NT2/D1 (cell line): ENCODE results near the gene BCAS3.

Source experiments
- DNase-seq: peaks from one replicate; pipeline ENCODE4 v3.0.0-alpha.2; 2011; ENCODE audit warnings: low read depth, low spot score
- H3K27me3 ChIP-seq: 2 replicates; pipeline ENCODE4 v1.6.0; 2011; ENCODE audit warnings: mild to moderate bottlenecking; ENCODE audit not compliant: insufficient read length, insufficient read depth
- H3K36me3 ChIP-seq: 2 replicates; pipeline ENCODE4 v1.6.1; 2011; ENCODE audit warnings: mild to moderate bottlenecking, low read length, mixed read lengths; ENCODE audit not compliant: insufficient read depth, insufficient read length
- H3K4me1 ChIP-seq: 2 replicates; pipeline ENCODE4 v1.5.1; 2011; ENCODE audit not compliant: insufficient read depth, insufficient read length
- H3K4me3 ChIP-seq: 2 replicates; pipeline ENCODE4 v1.5.1; 2011; ENCODE audit warnings: low read depth; ENCODE audit not compliant: insufficient read length
- H3K9ac ChIP-seq: 2 replicates; pipeline ENCODE4 v1.6.0; 2011; ENCODE audit warnings: low read depth; ENCODE audit not compliant: insufficient read length
- H3K9me3 ChIP-seq: 2 replicates; pipeline ENCODE4 v1.5.1; 2011; ENCODE audit warnings: mild to moderate bottlenecking, low read length; ENCODE audit not compliant: insufficient read depth
- SUZ12 ChIP-seq: IDR thresholded peaks from 2 replicates; pipeline ENCODE4 v1.6.1; 2011; ENCODE audit not compliant: insufficient read length, insufficient read depth; ENCODE audit errors: extremely low read depth
- YY1 ChIP-seq: IDR thresholded peaks from 2 replicates; pipeline ENCODE4 v1.6.1; 2011; ENCODE audit not compliant: insufficient read length, insufficient read depth
- ZNF274 ChIP-seq: IDR thresholded peaks from 2 replicates; pipeline ENCODE4 v1.6.1; 2011; ENCODE audit warnings: mild to moderate bottlenecking, low read depth, low read length

BCAS3 gene

GRCh38 chr17:61418449-61418848, 740.8 kb downstream of the BCAS3 start:
- TF ChIP-seq SUZ12 (no peak), ZNF274 (no peak), YY1 (no peak)

DNA sequence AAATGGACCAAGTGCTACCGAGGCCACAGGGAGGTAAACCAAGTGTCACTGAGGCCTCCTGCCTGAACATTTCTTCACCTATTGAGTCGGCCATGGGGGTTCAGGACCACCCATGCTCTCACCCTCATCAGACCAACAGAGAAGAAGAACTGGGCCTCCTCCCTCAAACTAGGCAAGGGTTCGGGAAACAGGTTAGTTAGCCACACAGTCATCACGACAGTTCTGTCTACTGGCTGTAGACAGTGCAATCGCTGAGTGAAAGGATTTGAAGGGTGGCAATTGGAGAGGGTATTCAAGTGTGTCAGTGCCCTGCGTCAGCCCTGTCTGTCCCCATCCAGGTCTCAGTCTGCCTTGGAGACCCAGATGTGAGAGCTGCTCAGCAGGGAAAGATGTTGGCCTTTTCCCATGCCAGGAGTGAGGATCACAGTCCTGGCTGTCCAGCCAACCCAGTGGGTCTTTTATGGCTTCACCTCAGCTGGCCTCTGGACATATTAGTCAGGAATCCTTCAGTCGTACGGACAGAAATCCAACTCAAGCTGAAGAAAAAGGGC, 741.9 kb downstream of the BCAS3 start:
- Histone ChIP-seq H3K4me1 (peaks cover 7% of the 10 kb centered on the region), H3K9ac (no peak overlapping the region), H3K4me3 (no peak overlapping the region), H3K36me3 (no peaks in the 10 kb centered on the region), H3K27me3 (peaks cover 3% of the 10 kb centered on the region), H3K9me3 (peaks cover 4% of the 10 kb centered on the region; the same call in 1 of the 2 replicates)
- no peak for TF ChIP-seq ZNF274
- no peak for DNase-seq

More at GRCh38 chr17:61418449-61418848, 740.8 kb downstream of the BCAS3 start:
- Histone ChIP-seq H3K4me1 (peaks cover 7% of the 10 kb centered on the region), H3K9me3 (peaks cover 14% of the 10 kb centered on the region; the same call in 1 of the 2 replicates), H3K27me3 (peaks cover 7% of the 10 kb centered on the region), H3K36me3 (no peaks in the 10 kb centered on the region), H3K9ac (no peak overlapping the region), H3K4me3 (no peak overlapping the region)
- DNase-seq, result no peak

DNA sequence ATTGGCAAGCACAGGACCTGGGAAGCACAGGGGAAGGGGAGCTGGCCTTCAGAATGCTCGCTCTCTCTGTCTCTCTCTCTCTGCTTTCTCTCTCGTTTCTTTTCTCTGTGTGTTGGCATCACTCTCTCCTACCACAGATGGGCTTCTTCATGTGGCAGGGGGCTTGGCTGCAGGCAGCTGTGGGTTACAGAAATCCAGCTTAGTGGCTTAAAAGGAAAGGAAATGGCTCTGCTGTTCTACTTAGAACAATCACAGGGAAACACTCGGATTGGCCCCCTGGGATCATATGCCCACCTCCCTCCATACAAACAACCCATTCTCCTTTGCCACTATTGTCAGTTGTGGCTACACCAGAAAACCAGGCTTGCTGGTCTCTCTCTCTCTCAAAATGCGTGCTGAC, 742.4 kb downstream of the BCAS3 start:
- Histone ChIP-seq H3K9me3 (no peaks in the 10 kb centered on the region; the same call in 1 of the 2 replicates), H3K4me3 (no peak overlapping the region), H3K27me3 (peaks cover 3% of the 10 kb centered on the region), H3K36me3 (no peaks in the 10 kb centered on the region), H3K9ac (no peak overlapping the region), H3K4me1 (peaks cover 7% of the 10 kb centered on the region)
- TF ChIP-seq ZNF274 (no peak), SUZ12 (no peak), YY1 (no peak)
- no peak for DNase-seq

DNA sequence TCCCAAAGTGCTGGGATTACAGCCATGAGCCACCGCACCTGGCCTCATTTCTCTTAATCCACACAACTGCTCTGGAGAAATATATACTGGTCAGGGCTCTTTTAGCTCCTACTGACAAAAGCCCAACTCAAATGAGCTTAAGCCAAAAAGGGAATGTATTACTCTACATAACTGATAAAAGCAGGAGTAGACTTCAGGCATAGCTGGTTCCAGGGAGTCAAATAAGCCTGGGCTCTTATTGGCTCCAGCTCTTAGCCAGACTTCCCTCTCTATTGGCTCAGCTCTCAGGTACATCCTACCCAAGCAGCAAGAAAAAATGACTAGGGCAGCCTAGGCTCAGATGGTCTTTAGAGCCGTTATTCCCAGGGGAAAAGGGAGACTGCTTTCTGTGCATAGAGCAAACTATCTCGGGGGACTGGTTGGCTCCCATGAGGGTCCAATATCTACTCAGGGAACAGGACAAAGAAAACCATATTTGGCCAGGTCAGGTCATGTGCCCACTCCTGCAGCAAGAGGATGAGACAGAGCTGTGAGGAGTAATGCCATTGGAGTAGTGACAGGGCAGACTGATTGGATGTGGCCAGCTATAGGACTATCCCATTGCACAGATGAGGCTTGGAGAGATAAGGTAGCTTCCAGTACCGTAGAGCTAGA, 743.2 kb downstream of the BCAS3 start:
- no peak for TF ChIP-seq YY1
- TF ChIP-seq SUZ12, result no peak
- TF ChIP-seq ZNF274, result no peak
- Histone ChIP-seq H3K9ac (no peak overlapping the region), H3K9me3 (no peaks in the 10 kb centered on the region; the same call in 1 of the 2 replicates), H3K4me1 (peaks cover 9% of the 10 kb centered on the region), H3K4me3 (no peak overlapping the region), H3K27me3 (peaks cover 3% of the 10 kb centered on the region), H3K36me3 (no peaks in the 10 kb centered on the region)
- DNase-seq, result no peak

GRCh38 chr17:61421460-61421859, 743.8 kb downstream of the BCAS3 start:
- TF ChIP-seq ZNF274 (no peak), SUZ12 (no peak), YY1 (no peak)

DNA sequence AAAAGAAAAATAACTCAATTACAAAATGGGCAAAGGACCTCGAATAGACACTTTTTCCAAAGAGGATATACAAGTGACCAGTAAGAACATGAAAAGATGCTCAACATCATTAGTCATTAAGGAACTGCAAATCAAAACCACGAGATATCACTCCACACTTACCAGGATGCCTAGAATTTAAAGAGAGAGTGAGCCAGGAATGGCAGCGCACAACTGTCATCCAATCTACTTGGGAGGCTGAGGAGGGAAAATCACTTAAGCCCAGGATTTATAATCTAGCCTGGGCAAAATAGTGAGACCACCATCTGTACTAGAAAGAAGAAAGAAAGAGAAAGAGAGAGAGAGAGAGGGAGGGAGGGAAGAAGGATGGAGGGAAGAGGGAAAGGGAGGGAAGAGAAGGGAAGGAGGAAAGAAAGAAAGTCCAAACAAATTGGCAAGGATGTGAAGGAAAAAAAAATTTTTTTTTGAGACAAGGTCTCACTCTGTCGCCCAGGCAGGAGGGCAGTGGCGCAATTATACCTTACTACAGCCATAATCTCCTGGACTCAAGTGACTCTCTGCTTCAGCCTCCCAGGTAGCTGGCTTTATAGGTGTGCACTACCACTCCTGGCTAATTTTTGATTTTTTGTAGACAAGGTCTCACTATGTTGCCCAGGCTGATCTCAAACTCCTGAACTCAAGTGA, 744.6 kb downstream of the BCAS3 start:
- Histone ChIP-seq H3K27me3 (peaks cover 3% of the 10 kb centered on the region), H3K4me1 (peaks cover 5% of the 10 kb centered on the region), H3K9me3 (no peaks in the 10 kb centered on the region), H3K36me3 (no peaks in the 10 kb centered on the region), H3K4me3 (no peak overlapping the region), H3K9ac (no peak overlapping the region)
- TF ChIP-seq SUZ12 (no peak), ZNF274 (no peak), YY1 (no peak)
- DNase-seq, result no peak

More at GRCh38 chr17:61421460-61421859, 743.8 kb downstream of the BCAS3 start:
- no peak overlapping the region for H3K4me3 ChIP-seq
- H3K36me3 ChIP-seq, result no peaks in the 10 kb centered on the region
- peaks cover 7% of the 10 kb centered on the region for H3K4me1 ChIP-seq
- no peak for DNase-seq
- H3K9me3 ChIP-seq, result no peaks in the 10 kb centered on the region
- H3K9ac ChIP-seq, result no peak overlapping the region
- H3K27me3 ChIP-seq, result peaks cover 3% of the 10 kb centered on the region

DNA sequence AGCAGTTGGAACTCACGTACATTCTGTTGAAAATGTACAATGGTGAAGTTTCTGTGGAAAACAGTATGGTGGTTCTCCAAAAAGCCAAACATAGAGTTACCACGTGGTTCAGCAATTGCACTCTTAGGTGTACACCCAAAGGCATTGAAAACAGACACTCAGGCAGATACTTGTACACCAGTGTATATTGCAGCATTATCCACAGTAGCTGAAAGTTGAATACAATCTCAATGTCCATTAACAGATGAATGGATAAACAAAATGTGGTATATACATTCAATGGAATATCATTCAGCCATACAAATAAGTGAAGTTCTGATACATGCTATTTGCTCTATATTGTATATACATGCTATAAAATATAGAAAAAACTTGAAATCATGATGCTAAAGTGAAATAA, 745.2 kb downstream of the BCAS3 start:
- no peaks in the 10 kb centered on the region for H3K36me3 ChIP-seq
- no peak overlapping the region for H3K9ac ChIP-seq
- H3K27me3 ChIP-seq, result no peaks in the 10 kb centered on the region
- H3K4me1 ChIP-seq, result peaks cover 5% of the 10 kb centered on the region
- no peak for DNase-seq
- no peak overlapping the region for H3K4me3 ChIP-seq
- no peaks in the 10 kb centered on the region for H3K9me3 ChIP-seq
- TF ChIP-seq ZNF274 (no peak), YY1 (no peak), SUZ12 (no peak)
